ENCODE measurements around the gene ADAMTSL1.

Gene ADAMTSL1

GRCh38 chr9:18707489-18708205, 233.7 kb downstream of the ADAMTSL1 start:
- DNase-seq, result no peak

DNA sequence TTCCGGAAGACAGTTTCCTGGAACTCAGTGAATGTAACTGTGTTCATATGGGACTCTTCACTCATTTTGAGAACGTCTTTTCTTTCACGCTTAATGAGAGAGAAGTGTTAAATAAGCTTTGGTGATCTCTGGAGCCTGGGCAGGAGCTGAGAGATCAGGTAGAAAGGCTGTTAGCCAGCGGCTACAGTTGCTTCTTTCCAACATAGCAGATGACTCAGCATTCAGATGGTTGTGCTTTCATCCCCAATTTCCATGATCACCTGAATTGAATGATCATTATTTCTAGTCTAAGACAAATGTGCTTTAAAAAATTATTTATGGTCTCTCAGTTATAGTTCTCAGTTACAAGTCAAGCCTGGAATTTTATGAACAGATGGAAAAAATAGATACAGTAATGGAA, 234.5 kb downstream of the ADAMTSL1 start:
- no peak for DNase-seq

DNA sequence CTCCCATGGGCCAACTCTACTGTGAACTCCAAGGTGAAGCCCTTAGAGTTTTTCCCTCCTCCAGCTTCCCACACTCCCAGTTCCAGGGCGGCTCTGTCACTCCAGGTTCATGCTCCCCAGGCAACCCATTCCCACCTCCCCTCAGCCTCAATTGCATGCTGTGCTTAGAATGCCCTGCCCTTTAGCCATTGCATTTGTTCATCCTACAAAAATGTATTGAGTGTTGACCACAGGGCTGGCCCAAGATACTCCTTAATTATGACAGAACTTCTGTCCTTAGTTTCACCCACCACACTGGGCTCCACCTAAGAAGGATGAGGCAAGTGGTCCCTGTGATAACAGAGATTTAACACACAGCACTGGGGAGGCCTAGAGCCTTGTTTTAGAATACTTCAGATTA, 236.1 kb downstream of the ADAMTSL1 start:
- DNase-seq, result no peak

DNA sequence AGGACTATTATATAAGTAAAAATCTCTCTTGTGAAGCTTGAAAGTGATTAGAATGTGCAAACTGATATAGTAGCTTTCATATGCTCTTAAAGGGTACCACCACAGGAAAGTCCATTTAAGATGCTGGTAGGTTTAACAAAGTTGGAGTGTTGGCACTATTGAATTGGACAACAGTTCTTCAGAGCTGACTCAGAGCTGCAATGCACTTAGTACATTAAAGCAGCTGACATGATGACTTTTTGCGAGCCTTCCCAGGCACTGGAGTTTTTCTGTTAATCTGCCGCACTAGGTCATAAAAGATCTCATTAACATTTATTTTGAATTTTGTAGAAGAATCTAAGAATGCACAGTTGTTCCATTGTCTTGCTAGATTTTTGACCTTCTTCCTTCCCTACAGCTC, 243.8 kb downstream of the ADAMTSL1 start:
- no peak for DNase-seq

DNA sequence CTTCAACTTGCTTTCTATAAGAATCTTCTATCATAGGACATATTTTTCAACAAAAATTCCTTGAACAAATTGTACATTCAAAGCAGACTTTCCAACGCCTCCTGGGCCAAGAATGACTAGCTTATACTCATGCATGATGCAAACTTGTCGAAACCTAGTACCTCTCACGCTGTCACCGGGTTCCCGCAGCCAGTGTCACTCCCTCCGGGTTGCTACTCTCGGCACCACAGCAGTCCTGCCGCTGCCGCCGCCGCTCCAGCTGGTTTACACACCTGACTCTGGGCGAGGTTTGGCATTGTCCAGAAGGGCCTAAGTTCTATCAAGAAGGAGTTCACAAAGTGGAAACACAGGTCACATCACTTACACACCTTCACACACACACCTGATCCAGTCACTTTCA, 244.4 kb downstream of the ADAMTSL1 start:
- no peak for DNase-seq

GRCh38 chr9:18718932-18719331, 245.0 kb downstream of the ADAMTSL1 start:
- no peak for DNase-seq

GRCh38 chr9:18720691-18721090, 246.7 kb downstream of the ADAMTSL1 start:
- DNase-seq, result no peak

GRCh38 chr9:18721267-18721994, 247.5 kb downstream of the ADAMTSL1 start:
- no peak for DNase-seq

DNA sequence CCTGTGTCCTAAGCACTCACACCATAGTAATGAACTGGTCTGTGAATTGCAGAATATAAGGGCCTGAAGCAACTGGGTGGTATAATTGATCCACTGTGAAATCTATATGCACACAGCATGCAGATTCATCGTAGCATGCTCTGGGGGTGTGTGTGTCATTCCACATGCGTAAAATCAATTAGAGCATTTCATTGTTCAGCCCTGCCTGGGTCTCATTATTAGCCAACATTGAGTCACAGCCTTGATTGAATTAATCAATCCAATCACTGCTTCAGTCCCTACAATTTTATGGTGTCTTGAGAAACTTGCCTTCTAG, 248.0 kb downstream of the ADAMTSL1 start:
- DNase-seq, result no peak

- no peak for DNase-seq
These were observed 248.9 kb downstream of the ADAMTSL1 start for GRCh38 chr9:18722882-18723281.

GRCh38 chr9:18723366-18723765, 249.4 kb downstream of the ADAMTSL1 start:
- DNase-seq, result no peak

- no peak for DNase-seq
These were observed 252.6 kb downstream of the ADAMTSL1 start for GRCh38 chr9:18726546-18726945.

GRCh38 chr9:18727904-18728303, 254.0 kb downstream of the ADAMTSL1 start:
- DNase-seq, result no peak

GRCh38 chr9:18728642-18729041, 254.7 kb downstream of the ADAMTSL1 start:
- DNase-seq, result no peak

DNA sequence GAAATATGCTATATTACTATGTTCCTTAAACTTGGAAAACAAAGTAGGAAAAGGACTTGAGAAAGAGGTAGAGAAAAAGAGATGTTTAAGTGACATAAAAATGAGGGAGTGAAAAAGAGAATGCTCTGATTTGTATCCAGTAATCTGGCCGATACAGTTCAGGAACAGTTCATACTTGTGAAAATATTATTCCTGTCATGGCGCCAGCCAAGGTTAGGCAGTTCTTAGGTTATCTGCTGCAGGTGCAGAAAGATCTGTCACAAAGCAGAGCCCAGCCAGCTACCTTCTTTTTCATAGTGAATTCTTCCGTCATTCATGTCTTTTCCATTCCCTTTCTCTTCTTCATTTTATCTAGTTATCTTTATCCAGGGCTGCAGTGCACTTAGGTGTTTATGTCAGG, 256.3 kb downstream of the ADAMTSL1 start:
- no peak for DNase-seq

- DNase-seq, result no peak
These were observed 265.2 kb downstream of the ADAMTSL1 start for GRCh38 chr9:18739127-18739526.

DNA sequence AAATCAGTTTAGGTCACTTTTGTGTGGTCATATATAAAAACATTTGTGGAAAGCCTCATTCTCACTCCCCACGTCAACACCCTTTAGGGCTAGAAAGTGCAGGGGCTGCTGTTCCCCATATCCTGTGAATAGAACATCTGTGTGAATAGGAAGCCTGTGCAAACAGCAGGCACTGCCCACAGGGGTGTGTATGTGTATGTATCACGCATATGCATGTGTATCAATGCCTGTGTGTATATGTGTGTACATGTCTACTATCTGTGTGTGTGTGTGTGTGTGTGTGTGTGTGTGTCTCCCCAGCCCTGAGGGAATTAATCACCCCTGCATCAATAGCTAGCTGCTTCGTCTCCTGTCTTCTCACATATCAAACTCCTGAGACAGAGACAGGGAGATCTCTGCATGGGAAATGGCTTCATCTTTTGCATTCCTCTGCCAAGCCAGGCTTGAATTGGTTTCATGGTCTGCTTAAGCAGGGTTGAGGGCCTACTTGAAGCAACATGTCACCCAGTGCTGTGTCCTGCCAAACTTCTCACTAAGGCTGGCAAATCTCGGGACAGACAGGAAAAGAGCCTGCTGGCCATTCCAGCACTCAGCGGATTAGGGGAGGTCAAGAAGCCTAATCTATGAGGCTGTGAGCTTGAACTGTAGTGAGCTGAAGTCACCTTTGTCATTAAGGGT, 265.8 kb downstream of the ADAMTSL1 start:
- DNase-seq, result no peak

- no peak for DNase-seq
These were observed 267.4 kb downstream of the ADAMTSL1 start for GRCh38 chr9:18741359-18741758.

GRCh38 chr9:18741945-18742344, 268.0 kb downstream of the ADAMTSL1 start:
- DNase-seq, result no peak

DNA sequence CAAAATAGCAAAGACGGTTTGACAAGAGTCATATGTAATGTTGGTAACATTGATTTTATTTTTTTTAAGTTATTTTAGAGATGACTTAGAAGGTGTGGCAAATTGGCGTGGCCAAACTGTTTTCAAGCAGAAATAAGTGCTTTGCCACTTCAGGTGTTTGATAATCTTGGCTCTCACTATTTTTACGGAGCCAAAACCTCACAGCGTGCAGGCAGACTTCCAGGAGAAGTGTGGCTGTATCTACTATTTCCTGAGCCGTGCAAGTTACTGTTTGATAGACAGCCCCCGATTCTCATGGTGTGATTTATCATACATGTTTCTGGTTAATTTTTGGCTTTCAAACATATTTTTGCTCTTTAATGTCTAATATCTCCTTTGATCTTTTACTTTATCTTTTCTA, 269.5 kb downstream of the ADAMTSL1 start:
- no peak for DNase-seq

- no peak for DNase-seq
These were observed 270.0 kb downstream of the ADAMTSL1 start for GRCh38 chr9:18743971-18744370.

GRCh38 chr9:18745710-18746109, 271.8 kb downstream of the ADAMTSL1 start:
- DNase-seq, result no peak

GRCh38 chr9:18746631-18747030, 272.7 kb downstream of the ADAMTSL1 start:
- no peak for DNase-seq

DNA sequence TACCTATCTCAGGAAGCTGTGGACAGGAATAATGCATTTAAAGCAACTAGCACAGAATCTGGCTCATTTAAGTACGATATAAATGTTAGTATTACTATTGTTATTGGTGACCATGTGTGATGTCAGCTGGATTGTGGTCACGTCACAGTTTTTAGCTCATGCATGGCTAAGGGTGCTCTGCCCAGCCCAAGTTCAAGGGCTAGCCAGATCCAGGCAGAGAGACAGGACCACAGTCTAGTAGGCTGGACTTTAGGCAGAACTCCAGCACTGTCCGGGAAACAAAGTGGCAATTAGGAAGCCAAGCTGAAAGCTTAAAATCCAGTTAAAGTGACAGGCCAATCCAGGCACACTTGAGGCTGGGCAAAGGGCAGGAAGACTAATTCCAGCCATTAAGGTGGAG, 273.6 kb downstream of the ADAMTSL1 start:
- DNase-seq, result no peak

Data from CD4-positive, alpha-beta T cell treated with Interleukin-21 for 1 hour (primary cell).